ENCODE measurements around the gene NRXN3. TPM values are rescaled to one million over a fixed set of nuclear protein-coding genes. Genes with fewer than 3 reads are reported as not detected.

Gene NRXN3
- total and polyA plus RNA-seq, 4 donors: 0.07 to 1.2 (median 0.23) TPM

DNA sequence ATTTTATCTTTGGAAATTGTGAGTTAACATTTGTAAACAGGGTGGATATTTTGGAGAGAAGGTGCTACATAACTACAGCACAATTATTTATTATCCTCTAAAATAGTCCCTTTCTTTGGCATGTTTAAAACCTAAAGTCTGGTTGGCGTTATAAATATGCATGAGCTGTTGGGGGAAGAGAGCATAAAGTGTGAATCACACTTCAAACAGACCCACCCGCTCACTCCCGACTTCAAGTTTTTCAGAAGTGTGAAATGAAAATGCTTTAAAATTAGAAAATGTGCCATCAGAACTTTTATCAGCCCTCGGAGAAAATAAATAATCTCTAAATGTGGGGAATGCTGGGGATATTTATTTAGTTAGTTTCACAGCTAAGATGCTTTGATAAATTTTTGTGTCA is 1006.9 kb downstream of the NRXN3 start:
- H3K36me3 ChIP-seq (ENCODE audit: control insufficient read depth in 4 of 4, insufficient read depth in 3 of 4, low read depth in 1 of 4, low read length in 3 of 4): no peaks in the 10 kb centered on the region
- no peak overlapping the region for H3K4me3 ChIP-seq (ENCODE audit: low read depth in 1 of 3, low read length in 3 of 3)
- no peak for DNase-seq (ENCODE audit: low spot score)
- H3K27me3 ChIP-seq (ENCODE audit: control insufficient read depth in 4 of 4, insufficient read depth in 4 of 4, low read length in 3 of 4): no peaks in the 10 kb centered on the region
- H3K9me3 ChIP-seq (ENCODE audit: control insufficient read depth in 4 of 4, low read length in 3 of 4): no peaks in the 10 kb centered on the region
- H3K9ac ChIP-seq (ENCODE audit: low read depth in 1 of 2, low read length in 2 of 2): no peak overlapping the region
- 66% methylated on average over 4 of the region's 4 CpGs for WGBS
- no peak overlapping the region for H3K27ac ChIP-seq (ENCODE audit: low read depth in 1 of 2, low read length in 2 of 2)
- H3K4me1 ChIP-seq (ENCODE audit: control insufficient read depth in 4 of 4, insufficient read depth in 4 of 4, low read length in 3 of 4): no peaks in the 10 kb centered on the region
- TF ChIP-seq GABPA (IDR thresholded peaks at IDR 0.05 in 1 of 2, conservative IDR thresholded peaks at IDR 0.05 in 1 of 2): no peak
- TF ChIP-seq FOXA1 (IDR thresholded peaks at IDR 0.05): no peak
- no peak for TF ChIP-seq HNF4G (IDR thresholded peaks at IDR 0.05)
- no peak for TF ChIP-seq YY1 (IDR thresholded peaks at IDR 0.05)
- TF ChIP-seq REST (IDR thresholded peaks at IDR 0.05): no peak
- TF ChIP-seq FOXA2 (IDR thresholded peaks at IDR 0.05): no peak
- no peak for TF ChIP-seq JUND (IDR thresholded peaks at IDR 0.05)
- TF ChIP-seq RXRA (IDR thresholded peaks at IDR 0.05): no peak
- no peak for TF ChIP-seq MAX (IDR thresholded peaks at IDR 0.05)
- TF ChIP-seq, protein P1, sequence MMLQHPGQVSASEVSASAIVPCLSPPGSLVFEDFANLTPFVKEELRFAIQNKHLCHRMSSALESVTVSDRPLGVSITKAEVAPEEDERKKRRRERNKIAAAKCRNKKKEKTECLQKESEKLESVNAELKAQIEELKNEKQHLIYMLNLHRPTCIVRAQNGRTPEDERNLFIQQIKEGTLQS (IDR thresholded peaks at IDR 0.05): no peak
- TF ChIP-seq ZBTB33 (IDR thresholded peaks at IDR 0.05): no peak
- TF ChIP-seq NR2F2 (IDR thresholded peaks at IDR 0.05): no peak
- no peak for TF ChIP-seq SP1 (IDR thresholded peaks at IDR 0.05)
- no peak for TF ChIP-seq RAD21 (IDR thresholded peaks at IDR 0.05)
- TF ChIP-seq EGR1 (IDR thresholded peaks at IDR 0.05; ENCODE audit: low read depth in 2 of 2): no peak
- TF ChIP-seq TAF1 (conservative IDR thresholded peaks at IDR 0.05): no peak
- TF ChIP-seq, protein P2, sequence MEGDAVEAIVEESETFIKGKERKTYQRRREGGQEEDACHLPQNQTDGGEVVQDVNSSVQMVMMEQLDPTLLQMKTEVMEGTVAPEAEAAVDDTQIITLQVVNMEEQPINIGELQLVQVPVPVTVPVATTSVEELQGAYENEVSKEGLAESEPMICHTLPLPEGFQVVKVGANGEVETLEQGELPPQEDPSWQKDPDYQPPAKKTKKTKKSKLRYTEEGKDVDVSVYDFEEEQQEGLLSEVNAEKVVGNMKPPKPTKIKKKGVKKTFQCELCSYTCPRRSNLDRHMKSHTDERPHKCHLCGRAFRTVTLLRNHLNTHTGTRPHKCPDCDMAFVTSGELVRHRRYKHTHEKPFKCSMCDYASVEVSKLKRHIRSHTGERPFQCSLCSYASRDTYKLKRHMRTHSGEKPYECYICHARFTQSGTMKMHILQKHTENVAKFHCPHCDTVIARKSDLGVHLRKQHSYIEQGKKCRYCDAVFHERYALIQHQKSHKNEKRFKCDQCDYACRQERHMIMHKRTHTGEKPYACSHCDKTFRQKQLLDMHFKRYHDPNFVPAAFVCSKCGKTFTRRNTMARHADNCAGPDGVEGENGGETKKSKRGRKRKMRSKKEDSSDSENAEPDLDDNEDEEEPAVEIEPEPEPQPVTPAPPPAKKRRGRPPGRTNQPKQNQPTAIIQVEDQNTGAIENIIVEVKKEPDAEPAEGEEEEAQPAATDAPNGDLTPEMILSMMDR (IDR thresholded peaks at IDR 0.05; ENCODE audit: low read depth, low read length, missing input control): no peak
- TF ChIP-seq HNF4A (conservative IDR thresholded peaks at IDR 0.05): no peak
